Embryonic facial prominence (tissue), 1 donor: Measurements from ENCODE around the gene YPEL2.
"Not testable (repeated sequence)": the region's sequence is repeated elsewhere in the genome, so short reads cannot be mapped to it uniquely, and the experiment has no call there.

Experiments used
- DNase-seq: peaks from one replicate; pipeline ENCODE4 v3.0.0-alpha.2; 2016; ENCODE audit errors: extremely low spot score

Gene YPEL2

DNA sequence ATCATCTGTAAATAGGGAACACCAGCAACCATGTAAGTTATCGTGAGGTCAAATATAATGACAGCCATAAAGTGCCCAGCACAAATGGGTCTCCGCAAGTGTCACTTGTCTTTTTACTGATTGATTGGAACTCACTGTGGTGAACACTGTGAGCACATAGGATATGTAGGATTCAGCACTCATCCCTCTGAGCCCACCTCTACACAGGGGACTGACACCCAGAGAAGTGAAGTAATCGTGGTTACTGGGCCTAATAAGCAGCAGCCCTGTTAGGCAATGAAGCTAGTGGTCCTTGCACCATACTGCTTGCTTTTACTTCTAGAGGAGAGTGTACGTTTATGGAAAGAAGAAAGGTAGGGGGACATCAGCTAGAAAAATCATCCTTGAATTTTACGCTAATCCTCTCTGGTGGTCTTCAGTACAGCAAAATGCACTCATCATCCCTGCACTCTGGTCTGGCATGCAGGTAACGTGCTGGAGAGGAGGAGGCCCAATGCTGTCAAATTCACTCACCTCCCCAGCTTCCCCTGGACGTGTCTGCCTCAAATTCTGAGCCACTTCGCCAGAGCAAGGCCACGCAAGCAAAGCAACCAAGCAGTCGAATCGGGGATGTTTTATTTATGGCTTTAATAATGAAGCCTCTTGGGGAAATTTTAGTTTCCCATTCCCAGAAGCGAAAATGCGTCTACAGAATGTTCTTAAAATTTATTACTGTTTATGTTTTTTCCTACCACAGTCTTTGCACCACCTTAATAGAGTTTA is 74.7 kb downstream of the YPEL2 start:
- DNase-seq: no peak

- no peak for DNase-seq
These were observed 75.4 kb downstream of the YPEL2 start for GRCh38 chr17:59406808-59407381.

DNA sequence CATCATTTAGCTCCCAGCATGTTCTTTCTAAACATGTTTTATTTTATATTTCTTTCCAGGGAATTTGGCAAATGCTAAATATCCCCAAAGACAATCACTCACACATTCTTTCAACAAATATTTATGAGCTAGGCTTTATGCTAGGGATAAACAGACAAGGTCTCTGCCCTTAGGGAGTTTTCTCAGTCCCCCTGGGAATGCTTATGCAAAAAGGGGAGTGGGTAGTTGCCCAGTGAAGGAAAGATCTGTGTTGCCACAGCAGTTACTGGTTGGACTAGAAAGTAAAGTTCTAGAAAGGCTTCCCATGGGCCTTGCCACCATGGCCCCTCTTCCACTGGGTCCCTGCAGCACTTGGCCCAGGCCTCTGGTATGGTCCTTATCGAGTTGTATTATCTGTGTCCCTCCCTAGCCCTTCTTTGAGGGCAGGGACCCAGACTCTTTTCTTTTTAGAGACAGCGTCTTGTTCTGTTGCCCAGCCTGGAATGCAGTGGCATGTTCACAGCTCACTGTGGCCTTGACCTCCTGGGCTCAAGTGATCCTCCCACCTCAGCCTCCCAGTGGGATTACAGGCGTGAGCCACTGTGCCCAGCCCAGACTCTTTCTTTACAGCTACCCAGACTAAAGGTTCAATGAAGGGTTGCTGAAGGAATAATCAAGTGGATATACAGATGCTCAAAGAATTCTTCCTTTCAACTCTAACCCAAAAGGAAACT is 78.0 kb downstream of the YPEL2 start:
- no peak for DNase-seq

GRCh38 chr17:59410049-59410437 is 78.6 kb downstream of the YPEL2 start:
- no peak for DNase-seq

DNA sequence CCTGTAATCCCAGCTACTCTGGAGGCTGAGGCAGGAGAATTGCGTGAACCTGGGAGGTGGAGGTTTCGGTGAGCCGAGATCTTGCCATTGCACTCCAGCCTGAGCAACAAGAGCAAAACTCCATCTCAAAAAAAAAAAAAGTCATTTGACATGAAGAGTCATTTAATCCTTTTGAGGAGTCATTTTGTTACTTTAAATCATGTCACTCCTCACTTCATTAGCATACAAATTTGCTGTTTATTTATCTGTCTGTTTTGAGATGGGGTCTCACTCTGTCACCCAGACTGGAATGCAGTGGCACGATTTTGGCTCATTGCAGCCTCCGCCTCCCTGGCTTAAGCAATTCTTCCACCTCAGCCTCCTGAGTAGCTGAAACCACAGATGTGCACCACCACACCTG is 81.0 kb downstream of the YPEL2 start:
- not testable (repeated sequence) for DNase-seq

DNA sequence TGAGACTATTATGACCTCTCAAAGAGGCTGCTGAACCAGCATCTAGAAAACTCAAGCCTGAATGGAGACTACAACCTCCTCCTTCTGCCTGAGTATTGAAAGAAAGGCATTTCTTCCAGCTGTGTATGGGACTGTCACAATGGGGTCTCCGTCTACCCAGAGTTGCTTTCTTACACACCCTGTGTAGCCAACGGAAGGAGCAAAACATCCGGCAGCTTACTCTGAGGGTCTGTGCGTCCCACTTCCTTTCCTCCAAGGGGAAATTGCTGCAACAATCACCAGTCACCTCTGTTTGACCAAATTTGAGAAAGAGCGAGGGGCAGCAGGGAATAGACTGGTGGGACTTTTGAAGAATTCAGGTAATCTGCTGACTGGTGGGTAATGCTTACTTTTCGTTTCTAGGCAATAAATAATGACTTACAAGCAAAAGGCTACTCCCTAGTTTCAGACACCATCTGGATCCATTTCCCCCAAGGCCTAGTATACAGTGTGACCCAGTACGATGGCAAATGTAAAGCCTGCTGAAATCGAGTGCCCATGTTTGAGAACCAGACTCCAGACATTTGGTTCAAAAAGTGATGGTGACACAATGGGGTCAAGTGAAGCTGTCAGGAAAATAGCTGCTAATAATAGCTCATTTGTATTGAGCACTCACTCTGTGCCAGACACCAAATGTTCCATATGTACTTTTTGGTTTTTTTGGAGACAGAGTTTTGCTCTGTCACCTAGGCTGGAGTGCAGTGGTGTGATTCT is 81.7 kb downstream of the YPEL2 start:
- no peak for DNase-seq

GRCh38 chr17:59415397-59415796 is 83.9 kb downstream of the YPEL2 start:
- DNase-seq: no peak

GRCh38 chr17:59416184-59416583 is 84.7 kb downstream of the YPEL2 start:
- DNase-seq: no peak

- DNase-seq: no peak
These were observed 86.0 kb downstream of the YPEL2 start for GRCh38 chr17:59417452-59417851.

DNA sequence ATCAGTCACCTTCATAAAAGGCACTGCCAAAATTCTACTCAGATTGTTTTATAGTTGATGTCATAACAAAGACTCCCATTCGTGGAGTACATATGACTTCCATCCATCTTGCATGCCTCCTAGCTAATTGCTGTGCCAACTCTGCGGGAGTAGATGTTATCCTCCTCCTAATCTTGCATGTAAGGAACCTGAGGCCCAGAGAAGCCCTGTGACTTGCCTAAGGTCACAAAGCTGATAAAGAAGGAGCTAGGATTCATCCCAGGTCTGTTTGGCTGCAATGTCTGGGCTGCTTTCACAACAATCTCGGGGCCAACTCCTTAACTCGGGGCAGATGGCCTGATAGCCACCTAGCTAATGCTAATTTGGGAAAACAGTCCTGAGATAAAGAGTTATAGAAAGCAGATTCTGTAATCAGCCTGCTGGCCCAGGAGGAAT is 87.3 kb downstream of the YPEL2 start:
- DNase-seq: no peak

DNA sequence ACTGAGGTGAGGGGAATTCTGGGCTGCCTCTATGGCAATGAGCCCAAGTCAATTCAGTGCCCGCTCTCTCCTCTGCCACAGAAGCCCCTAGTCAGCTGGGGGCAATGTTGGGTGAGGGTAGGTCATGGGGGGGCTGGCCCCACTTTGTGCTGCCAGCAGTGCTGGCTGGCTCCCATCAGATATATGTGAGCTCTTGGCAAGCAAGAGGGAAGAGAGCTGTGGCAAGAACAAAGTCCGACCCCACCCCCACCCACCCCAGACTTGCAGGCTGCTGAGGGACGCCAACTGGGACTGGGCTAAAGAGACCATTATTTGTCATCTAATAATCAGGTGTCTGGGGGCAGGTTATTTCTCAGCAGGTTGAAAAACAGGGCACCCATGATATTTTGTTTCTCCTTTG is 89.4 kb downstream of the YPEL2 start:
- DNase-seq: no peak

DNA sequence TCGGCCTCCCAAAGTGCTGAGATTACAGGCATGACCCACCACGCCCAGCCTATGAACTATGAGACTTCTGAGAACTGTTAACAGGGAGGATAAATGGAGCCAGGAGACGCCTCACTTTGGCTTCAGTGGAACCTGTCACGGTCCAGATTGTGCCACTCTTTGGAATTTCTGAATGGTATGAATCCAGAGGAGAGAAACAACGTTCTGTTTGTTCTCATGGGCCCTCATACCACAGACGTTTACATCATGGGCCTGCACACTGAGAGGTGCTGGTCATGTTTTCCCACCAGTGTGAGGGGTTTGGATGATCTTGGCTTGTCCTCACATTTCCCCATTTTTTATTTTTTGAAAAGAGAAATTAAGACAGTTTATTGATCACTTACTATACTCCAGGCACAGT is 90.3 kb downstream of the YPEL2 start:
- no peak for DNase-seq

DNA sequence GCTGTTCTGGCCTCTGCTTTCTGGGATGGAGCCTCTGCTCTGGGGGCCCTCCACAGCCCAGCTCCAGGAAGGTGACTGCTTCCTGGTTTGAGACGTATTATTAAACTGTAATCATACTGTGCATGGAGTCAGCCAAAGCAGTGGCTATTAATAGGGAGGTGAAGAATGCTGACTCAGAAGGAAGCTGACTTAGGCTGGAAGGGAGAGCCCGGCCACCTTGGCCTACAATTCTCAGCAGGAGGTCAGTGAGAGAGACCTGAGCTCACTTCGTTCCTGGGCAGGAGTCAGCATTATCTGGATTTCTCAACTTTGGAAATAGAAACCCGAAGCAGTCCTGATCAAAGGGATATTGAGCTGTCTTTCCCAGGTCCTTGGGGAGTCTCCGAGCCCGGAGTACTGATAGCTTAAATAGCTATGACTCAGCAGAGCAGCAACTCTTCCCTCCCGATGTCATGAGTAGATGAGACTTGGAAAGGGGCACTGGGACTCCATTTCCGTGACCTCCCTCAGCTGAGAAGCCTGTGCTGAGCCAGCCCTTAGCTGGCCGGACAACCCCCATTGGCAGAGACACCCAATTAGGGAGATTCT is 91.8 kb downstream of the YPEL2 start:
- DNase-seq: no peak

GRCh38 chr17:59423903-59424302 is 92.4 kb downstream of the YPEL2 start:
- DNase-seq: no peak

DNA sequence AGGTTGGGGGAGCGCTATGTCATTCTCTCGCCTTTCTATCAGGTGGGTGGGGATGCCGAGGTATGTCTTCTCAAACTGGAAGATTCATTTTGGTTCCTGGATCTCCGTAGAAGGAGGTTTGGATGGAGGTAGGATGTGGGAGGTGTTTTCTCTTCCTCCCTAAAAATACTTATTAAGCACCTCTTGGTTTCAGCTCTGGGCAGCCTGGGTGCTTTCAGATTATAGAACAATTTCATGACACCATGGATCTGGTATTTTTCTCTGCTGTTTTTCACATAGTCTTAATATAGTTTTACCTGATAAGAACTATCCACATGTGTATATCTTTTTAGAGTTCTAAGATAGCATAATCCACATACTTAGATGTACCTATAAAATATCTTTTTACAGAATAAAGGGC is 92.9 kb downstream of the YPEL2 start:
- DNase-seq: no peak

GRCh38 chr17:59425085-59425931 is 93.9 kb downstream of the YPEL2 start:
- DNase-seq: no peak

- no peak for DNase-seq
These were observed 94.6 kb downstream of the YPEL2 start for GRCh38 chr17:59426031-59426430.

- DNase-seq: no peak
These were observed 96.0 kb downstream of the YPEL2 start for GRCh38 chr17:59427425-59427921.

DNA sequence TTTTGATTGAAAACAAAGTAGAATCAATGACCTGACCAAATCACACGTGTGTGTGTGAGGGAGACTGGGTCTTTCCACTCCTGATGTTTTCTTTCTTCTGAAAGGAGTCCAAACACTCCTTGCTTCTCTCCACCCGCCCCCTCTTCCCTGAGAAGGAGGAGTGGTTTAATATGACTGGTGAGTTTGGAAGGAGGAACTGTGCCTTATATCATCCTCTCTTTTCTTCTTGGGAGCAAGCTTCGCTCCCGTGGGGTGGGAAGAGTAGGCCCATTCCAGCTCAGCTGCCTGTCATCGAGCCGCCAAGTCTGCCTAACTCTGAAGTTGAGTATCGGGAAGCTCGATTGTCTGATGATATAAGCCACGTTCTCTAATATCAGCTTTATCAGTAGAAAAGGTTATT is 96.5 kb downstream of the YPEL2 start:
- DNase-seq: no peak

DNA sequence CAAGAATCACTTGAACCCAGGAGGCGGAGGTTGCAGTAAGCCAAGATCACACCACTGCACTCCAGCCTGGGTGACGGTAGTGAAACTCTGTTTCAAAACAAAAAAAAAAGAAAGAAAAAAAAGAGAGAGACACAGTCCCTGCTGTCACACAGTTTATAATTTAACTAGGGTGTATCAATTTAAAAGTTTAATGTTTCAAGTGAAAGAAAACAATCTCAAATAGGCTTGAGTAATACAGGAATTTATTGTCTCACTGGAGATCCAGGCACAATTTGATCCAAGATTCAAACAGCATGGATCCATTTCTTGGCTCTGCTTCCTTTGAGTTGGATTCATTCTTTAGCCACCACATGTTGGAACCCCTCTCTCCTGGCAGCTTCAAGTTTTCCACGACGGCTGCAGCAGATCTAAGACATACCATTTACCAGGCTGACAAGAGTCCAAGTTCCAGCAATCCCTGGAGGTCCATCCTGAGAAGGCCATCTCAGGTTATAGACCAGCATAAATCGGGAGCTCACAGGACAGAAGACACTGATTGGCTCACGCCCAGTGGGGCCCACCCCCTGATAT is 97.5 kb downstream of the YPEL2 start:
- DNase-seq: no peak
